ENCODE results near the gene TSPEAR. TPM values are rescaled to one million over a fixed set of nuclear protein-coding genes. Genes with fewer than 3 reads are reported as not detected.

TSPEAR gene
- polyA plus RNA-seq, 1 of the 3 experiments (the other 2 are of a cell fraction) = 0.08 TPM

DNA sequence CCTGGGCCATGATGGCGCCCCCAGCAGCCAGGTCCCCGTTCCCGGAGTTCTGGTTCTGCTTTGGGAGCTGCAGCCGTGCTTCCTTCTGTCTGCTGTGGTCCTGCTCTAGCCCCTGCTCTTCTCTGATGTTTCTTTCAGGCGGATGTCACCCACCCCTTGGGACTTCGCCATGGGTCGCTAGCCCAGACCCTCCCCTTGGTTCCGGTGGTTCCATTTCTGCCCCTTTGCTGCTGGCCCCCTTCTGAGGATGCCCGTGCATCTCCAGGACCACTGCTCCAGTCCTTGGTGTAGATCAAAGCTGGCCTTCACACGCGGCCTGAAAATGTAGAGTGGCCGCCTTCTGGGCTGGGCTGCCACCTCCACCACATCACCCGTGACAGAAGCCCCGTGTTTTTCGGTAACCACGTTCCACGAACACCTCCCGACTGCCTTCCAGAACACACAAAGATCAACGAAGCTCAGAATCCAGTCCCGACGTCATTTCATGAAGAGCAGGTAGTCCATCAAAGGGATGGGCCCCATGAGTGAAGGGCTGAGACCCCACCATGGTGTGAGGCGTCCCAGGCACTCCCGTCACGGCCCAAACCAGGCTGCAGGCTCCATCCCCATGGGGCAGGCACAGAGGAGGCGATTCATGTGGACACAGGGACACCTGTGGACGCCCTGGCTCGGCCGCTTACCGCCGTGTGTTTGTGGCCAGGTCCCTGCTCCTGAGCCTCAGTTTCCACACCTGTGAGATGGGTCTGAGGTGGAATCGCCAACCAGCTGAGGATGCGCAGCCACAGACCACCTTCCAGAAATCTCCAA lies 195.8 kb downstream of the TSPEAR start (continued):
- TF ChIP-seq, protein P1, sequence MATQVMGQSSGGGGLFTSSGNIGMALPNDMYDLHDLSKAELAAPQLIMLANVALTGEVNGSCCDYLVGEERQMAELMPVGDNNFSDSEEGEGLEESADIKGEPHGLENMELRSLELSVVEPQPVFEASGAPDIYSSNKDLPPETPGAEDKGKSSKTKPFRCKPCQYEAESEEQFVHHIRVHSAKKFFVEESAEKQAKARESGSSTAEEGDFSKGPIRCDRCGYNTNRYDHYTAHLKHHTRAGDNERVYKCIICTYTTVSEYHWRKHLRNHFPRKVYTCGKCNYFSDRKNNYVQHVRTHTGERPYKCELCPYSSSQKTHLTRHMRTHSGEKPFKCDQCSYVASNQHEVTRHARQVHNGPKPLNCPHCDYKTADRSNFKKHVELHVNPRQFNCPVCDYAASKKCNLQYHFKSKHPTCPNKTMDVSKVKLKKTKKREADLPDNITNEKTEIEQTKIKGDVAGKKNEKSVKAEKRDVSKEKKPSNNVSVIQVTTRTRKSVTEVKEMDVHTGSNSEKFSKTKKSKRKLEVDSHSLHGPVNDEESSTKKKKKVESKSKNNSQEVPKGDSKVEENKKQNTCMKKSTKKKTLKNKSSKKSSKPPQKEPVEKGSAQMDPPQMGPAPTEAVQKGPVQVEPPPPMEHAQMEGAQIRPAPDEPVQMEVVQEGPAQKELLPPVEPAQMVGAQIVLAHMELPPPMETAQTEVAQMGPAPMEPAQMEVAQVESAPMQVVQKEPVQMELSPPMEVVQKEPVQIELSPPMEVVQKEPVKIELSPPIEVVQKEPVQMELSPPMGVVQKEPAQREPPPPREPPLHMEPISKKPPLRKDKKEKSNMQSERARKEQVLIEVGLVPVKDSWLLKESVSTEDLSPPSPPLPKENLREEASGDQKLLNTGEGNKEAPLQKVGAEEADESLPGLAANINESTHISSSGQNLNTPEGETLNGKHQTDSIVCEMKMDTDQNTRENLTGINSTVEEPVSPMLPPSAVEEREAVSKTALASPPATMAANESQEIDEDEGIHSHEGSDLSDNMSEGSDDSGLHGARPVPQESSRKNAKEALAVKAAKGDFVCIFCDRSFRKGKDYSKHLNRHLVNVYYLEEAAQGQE (IDR thresholded peaks at IDR 0.05; ENCODE audit: low read depth, low read length) = no peak
- TF ChIP-seq, protein P2, sequence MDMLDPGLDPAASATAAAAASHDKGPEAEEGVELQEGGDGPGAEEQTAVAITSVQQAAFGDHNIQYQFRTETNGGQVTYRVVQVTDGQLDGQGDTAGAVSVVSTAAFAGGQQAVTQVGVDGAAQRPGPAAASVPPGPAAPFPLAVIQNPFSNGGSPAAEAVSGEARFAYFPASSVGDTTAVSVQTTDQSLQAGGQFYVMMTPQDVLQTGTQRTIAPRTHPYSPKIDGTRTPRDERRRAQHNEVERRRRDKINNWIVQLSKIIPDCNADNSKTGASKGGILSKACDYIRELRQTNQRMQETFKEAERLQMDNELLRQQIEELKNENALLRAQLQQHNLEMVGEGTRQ (IDR thresholded peaks at IDR 0.05; ENCODE audit: borderline replicate concordance, low read depth, low read length) = no peak
- no peak for TF ChIP-seq CHD2 (IDR thresholded peaks at IDR 0.05; ENCODE audit: low read length, partially characterized antibody)
- TF ChIP-seq, protein P3, sequence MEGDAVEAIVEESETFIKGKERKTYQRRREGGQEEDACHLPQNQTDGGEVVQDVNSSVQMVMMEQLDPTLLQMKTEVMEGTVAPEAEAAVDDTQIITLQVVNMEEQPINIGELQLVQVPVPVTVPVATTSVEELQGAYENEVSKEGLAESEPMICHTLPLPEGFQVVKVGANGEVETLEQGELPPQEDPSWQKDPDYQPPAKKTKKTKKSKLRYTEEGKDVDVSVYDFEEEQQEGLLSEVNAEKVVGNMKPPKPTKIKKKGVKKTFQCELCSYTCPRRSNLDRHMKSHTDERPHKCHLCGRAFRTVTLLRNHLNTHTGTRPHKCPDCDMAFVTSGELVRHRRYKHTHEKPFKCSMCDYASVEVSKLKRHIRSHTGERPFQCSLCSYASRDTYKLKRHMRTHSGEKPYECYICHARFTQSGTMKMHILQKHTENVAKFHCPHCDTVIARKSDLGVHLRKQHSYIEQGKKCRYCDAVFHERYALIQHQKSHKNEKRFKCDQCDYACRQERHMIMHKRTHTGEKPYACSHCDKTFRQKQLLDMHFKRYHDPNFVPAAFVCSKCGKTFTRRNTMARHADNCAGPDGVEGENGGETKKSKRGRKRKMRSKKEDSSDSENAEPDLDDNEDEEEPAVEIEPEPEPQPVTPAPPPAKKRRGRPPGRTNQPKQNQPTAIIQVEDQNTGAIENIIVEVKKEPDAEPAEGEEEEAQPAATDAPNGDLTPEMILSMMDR (IDR thresholded peaks at IDR 0.05) = no peak

DNA sequence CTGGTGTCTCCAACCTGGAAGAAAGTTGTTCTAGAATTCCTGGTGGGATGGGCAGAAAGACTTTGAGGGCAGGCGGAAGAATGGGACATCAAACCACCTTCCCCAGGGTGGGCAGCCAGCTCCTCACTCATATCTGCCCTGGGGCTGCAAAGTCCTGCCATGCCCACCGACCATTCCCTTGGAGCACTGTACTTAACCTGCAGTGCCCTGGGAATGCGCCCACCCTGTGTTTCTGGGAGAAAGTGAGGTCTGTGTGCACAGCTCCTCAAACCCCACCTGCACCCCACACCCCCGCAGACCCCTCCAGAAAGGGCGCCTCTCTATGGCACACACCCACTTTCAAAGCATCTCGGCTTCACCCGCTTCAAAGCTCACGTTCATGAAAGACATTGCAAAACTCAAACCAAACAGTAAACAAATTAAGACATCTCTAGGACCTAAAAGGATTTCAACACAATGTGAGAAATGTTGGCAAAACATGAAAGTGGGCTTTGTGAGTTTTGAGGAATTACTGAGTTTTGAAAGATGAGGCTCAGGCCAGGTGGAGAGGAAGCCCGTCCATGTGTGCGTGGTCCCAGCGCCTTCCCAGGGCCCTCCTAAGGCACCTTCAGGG lies 196.5 kb downstream of the TSPEAR start:
- 59% methylated on average over 9 of the region's 11 CpGs for WGBS (ENCODE audit: low lambda C conversion rate)
- no peak overlapping the region for H3K27ac ChIP-seq (ENCODE audit: low read depth in 2 of 2, low read length in 1 of 2)
- CTCF ChIA-PET = interaction anchor here (1.3 kb wide), 1 partner anchor 279 kb away, joined by 4 read pairs; no protein-coding TSS in a partner anchor

More for the DNA sequence above, 196.5 kb downstream of the TSPEAR start:
- TF ChIP-seq, protein P4, sequence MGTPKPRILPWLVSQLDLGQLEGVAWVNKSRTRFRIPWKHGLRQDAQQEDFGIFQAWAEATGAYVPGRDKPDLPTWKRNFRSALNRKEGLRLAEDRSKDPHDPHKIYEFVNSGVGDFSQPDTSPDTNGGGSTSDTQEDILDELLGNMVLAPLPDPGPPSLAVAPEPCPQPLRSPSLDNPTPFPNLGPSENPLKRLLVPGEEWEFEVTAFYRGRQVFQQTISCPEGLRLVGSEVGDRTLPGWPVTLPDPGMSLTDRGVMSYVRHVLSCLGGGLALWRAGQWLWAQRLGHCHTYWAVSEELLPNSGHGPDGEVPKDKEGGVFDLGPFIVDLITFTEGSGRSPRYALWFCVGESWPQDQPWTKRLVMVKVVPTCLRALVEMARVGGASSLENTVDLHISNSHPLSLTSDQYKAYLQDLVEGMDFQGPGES (IDR thresholded peaks at IDR 0.05; ENCODE audit: low read depth, low read length) = no peak
- no peak for TF ChIP-seq YY1 (IDR thresholded peaks at IDR 0.05; ENCODE audit: low read depth)
- no peak for TF ChIP-seq JUND (IDR thresholded peaks at IDR 0.05)
- no peak for TF ChIP-seq GATA2 (CRISPR knock-in tag; IDR thresholded peaks at IDR 0.05)
- no peak for TF ChIP-seq FOXM1 (IDR thresholded peaks at IDR 0.05; ENCODE audit: low read depth)
- no peak for TF ChIP-seq MXI1 (IDR thresholded peaks at IDR 0.05; ENCODE audit: low read depth, low read length)
- TF ChIP-seq RCOR1 (IDR thresholded peaks at IDR 0.05; ENCODE audit: low read length) = no peak
- TF ChIP-seq FOXJ3 (CRISPR knock-in tag; IDR thresholded peaks at IDR 0.05) = no peak
- no peaks in the 10 kb centered on the region for H3F3A ChIP-seq (replicated peaks; ENCODE audit: insufficient read depth)
- no peak overlapping the region for H3K4me2 ChIP-seq
- H3K4me3 ChIP-seq (ENCODE audit: low read depth in 2 of 2, low read length in 1 of 2) = no peak overlapping the region
- H3K4me1 ChIP-seq (ENCODE audit: control insufficient read depth in 1 of 2, insufficient read depth in 2 of 2, low read depth in 1 of 2, low read length in 1 of 2) = peaks cover 0 to 18% of the 10 kb centered on the region in 2 experiments; a peak in 1 of 4 replicates
- H2AFZ ChIP-seq (ENCODE audit: low read depth) = no peak overlapping the region
- H4K20me1 ChIP-seq (ENCODE audit: insufficient read depth) = no peaks in the 10 kb centered on the region
- no peak overlapping the region for H3K9ac ChIP-seq
- H3K9me2 ChIP-seq = no peaks in the 10 kb centered on the region
- POLR2A ChIA-PET = no interaction called here
- peaks cover 11% of the 10 kb centered on the region; the same call in 1 of the 2 replicates for H3K79me2 ChIP-seq (ENCODE audit: insufficient read depth)
- H3K9me3 ChIP-seq = no peaks in the 10 kb centered on the region
- no peaks in the 10 kb centered on the region for H3K27me3 ChIP-seq (ENCODE audit: insufficient read depth)
- no peaks in the 10 kb centered on the region for H3K36me3 ChIP-seq (replicated peaks in 1 of 2; ENCODE audit: control insufficient read depth in 1 of 2, insufficient read depth in 2 of 2, low read length in 1 of 2)
- no peak for DNase-seq

Data from SK-N-SH (cell line).